ENCODE results near the gene C12orf57.

The C12orf57 gene

GRCh38 chr12:6953442-6954315 lies 9.9 kb downstream of the C12orf57 start:
- no peak for DNase-seq (ENCODE audit: low spot score)

- no peak for DNase-seq (ENCODE audit: low spot score)
Measured at GRCh38 chr12:6954316-6955107, 10.7 kb downstream of the C12orf57 start.

GRCh38 chr12:6955108-6956020 lies 11.5 kb downstream of the C12orf57 start:
- DNase-seq (ENCODE audit: low spot score) = no peak

GRCh38 chr12:6956021-6956727 lies 12.4 kb downstream of the C12orf57 start:
- DNase-seq (ENCODE audit: low spot score) = no peak

- no peak for DNase-seq (ENCODE audit: low spot score)
Measured at GRCh38 chr12:6957151-6957701, 13.4 kb downstream of the C12orf57 start.

- no peak for DNase-seq (ENCODE audit: low spot score)
Measured at GRCh38 chr12:6957741-6958608, 14.2 kb downstream of the C12orf57 start.

- no peak for DNase-seq (ENCODE audit: low spot score)
Measured at GRCh38 chr12:6958609-6959057, 14.8 kb downstream of the C12orf57 start.

GRCh38 chr12:6959058-6959804 lies 15.4 kb downstream of the C12orf57 start:
- no peak for DNase-seq (ENCODE audit: low spot score)

GRCh38 chr12:6959805-6960592 lies 16.2 kb downstream of the C12orf57 start:
- no peak for DNase-seq (ENCODE audit: low spot score)

GRCh38 chr12:6960593-6961277 lies 16.9 kb downstream of the C12orf57 start:
- peak; percentile 56 for DNase-seq (ENCODE audit: low spot score)

GRCh38 chr12:6961278-6961694 lies 17.5 kb downstream of the C12orf57 start:
- DNase-seq (ENCODE audit: low spot score) = peak; percentile 88

- peak; percentile 92 for DNase-seq (ENCODE audit: low spot score)
Measured at GRCh38 chr12:6961695-6962284, 18.0 kb downstream of the C12orf57 start.

GRCh38 chr12:6962285-6963015 lies 18.6 kb downstream of the C12orf57 start:
- no peak for DNase-seq (ENCODE audit: low spot score)

GRCh38 chr12:6963016-6963731 lies 19.4 kb downstream of the C12orf57 start:
- no peak for DNase-seq (ENCODE audit: low spot score)

- DNase-seq (ENCODE audit: low spot score) = no peak
Measured at GRCh38 chr12:6963791-6964413, 20.1 kb downstream of the C12orf57 start.

All from RKO (cell line).